Epithelial cell of proximal tubule (primary cell): ENCODE results near the gene AKR7A2. TPM values are rescaled to one million over a fixed set of nuclear protein-coding genes. Genes with fewer than 3 reads are reported as not detected.

Source experiments
- DNase-seq: peaks from one replicate; pipeline ENCODE4 v3.0.0-alpha.2; 2011; ENCODE audit warnings: low read depth
- H3K4me3 ChIP-seq: 2 replicates; pipeline ENCODE4 v1.5.1; 2011; ENCODE audit warnings: low read depth, mild to moderate bottlenecking, low read length
- CTCF ChIP-seq: conservative IDR thresholded peaks from 2 replicates; pipeline ENCODE4 v1.5.1; 2012; ENCODE audit warnings: low read depth, mild to moderate bottlenecking, low read length
- total RNA-seq: library from RNA; depleted of rRNA; stranded (reverse); fragments of >200 nt; gene quantifications from 2 replicates; pipeline ENCODE4 v1.2.3, GENCODE V29; 2015

The AKR7A2 gene
- total RNA-seq, 1 donor from 2014 or later: 92.4 TPM

- peak overlapping the region; percentile 85 for H3K4me3 ChIP-seq
- TF ChIP-seq CTCF: no peak
- DNase-seq: no peak
These were observed 1.1 kb upstream of the AKR7A2 start for GRCh38 chr1:19312782-19313635.

GRCh38 chr1:19311503-19311930 is 427 bp downstream of the AKR7A2 start:
- DNase-seq: no peak
- peak overlapping the region; percentile 85 for H3K4me3 ChIP-seq
- no peak for TF ChIP-seq CTCF

- DNase-seq: no peak
- TF ChIP-seq CTCF: no peak
- H3K4me3 ChIP-seq: peak overlapping the region; percentile 85
These were observed 1.0 kb downstream of the AKR7A2 start for GRCh38 chr1:19310720-19311502.

GRCh38 chr1:19310061-19310460 is 1.9 kb downstream of the AKR7A2 start:
- no peak for TF ChIP-seq CTCF
- no peak overlapping the region for H3K4me3 ChIP-seq
- no peak for DNase-seq

- TF ChIP-seq CTCF: no peak
- no peak overlapping the region for H3K4me3 ChIP-seq
- no peak for DNase-seq
These were observed 2.7 kb downstream of the AKR7A2 start for GRCh38 chr1:19309123-19309813.

- TF ChIP-seq CTCF: no peak
- DNase-seq: no peak
- H3K4me3 ChIP-seq: no peak overlapping the region
These were observed 3.4 kb downstream of the AKR7A2 start for GRCh38 chr1:19308509-19308907.
